ENCODE data around the gene SPECC1.

Gene SPECC1

GRCh38 chr17:20028443-20028842 lies 19.3 kb downstream of the SPECC1 start:
- Histone ChIP-seq H3K9me3 (ENCODE audit: control insufficient read depth, low read length) (no peaks in the 10 kb centered on the region), H2AFZ (ENCODE audit: low read depth, low read length) (no peak overlapping the region), H3K36me3 (ENCODE audit: control insufficient read depth in 1 of 2, insufficient read depth in 2 of 2, low read depth in 1 of 2, low read length in 2 of 2) (no peaks in the 10 kb centered on the region), H3K18ac (ENCODE audit: low read depth in 1 of 2, low read length in 2 of 2) (no peak overlapping the region), H3K14ac (ENCODE audit: low read length in 2 of 2) (no peak overlapping the region), H2BK12ac (ENCODE audit: low read length in 2 of 2) (no peak overlapping the region), H3K4me1 (ENCODE audit: control insufficient read depth, insufficient read depth, low read depth, low read length) (no peaks in the 10 kb centered on the region), H2BK120ac (ENCODE audit: low read depth, low read length) (no peak overlapping the region), H2AK5ac (ENCODE audit: low read length, severe bottlenecking) (no peak overlapping the region), H2BK15ac (ENCODE audit: low read depth, poor library complexity, severe bottlenecking) (no peak overlapping the region), H3K79me1 (replicated peaks; ENCODE audit: low read length, poor library complexity, severe bottlenecking) (no peaks in the 10 kb centered on the region), H3K23ac (ENCODE audit: low read length in 2 of 2) (no peak overlapping the region), H3K4me2 (ENCODE audit: low read length, poor library complexity, severe bottlenecking) (no peak overlapping the region), H2BK5ac (ENCODE audit: low read depth, low read length, poor library complexity, severe bottlenecking) (no peak overlapping the region), H4K8ac (ENCODE audit: low read length) (no peak overlapping the region), H3K27ac (ENCODE audit: low read length, poor library complexity, severe bottlenecking) (no peak overlapping the region), H3K4ac (ENCODE audit: low read depth in 1 of 2, low read length in 2 of 2) (no peak overlapping the region), H3K9ac (ENCODE audit: low read length) (no peak overlapping the region), H3K4me3 (ENCODE audit: insufficient read depth in 1 of 2, low read depth in 1 of 2, low read length in 2 of 2) (no peak overlapping the region), H4K91ac (ENCODE audit: low read length) (no peak overlapping the region), H3K27me3 (ENCODE audit: control insufficient read depth in 1 of 2, insufficient read depth in 1 of 2, low read length in 2 of 2) (peaks cover 0 to 7% of the 10 kb centered on the region in 2 experiments)
- WGBS = 55% methylated on average over 3 of the region's 3 CpGs
- no peak for DNase-seq

GRCh38 chr17:20032636-20033035 lies 23.5 kb downstream of the SPECC1 start:
- no peak overlapping the region for H3K4me3 ChIP-seq (ENCODE audit: insufficient read depth in 1 of 2, low read depth in 1 of 2, low read length in 2 of 2)
- no peaks in the 10 kb centered on the region for H3K27me3 ChIP-seq (ENCODE audit: control insufficient read depth in 1 of 2, insufficient read depth in 1 of 2, low read length in 2 of 2)
- no peak overlapping the region for H3K27ac ChIP-seq (ENCODE audit: low read length, poor library complexity, severe bottlenecking)
- H4K91ac ChIP-seq (ENCODE audit: low read length) = no peak overlapping the region
- no peak overlapping the region for H2BK120ac ChIP-seq (ENCODE audit: low read depth, low read length)
- no peaks in the 10 kb centered on the region for H3K9me3 ChIP-seq (ENCODE audit: control insufficient read depth, low read length)
- H2BK12ac ChIP-seq (ENCODE audit: low read length in 2 of 2) = no peak overlapping the region
- H3K4me1 ChIP-seq (ENCODE audit: control insufficient read depth, insufficient read depth, low read depth, low read length) = no peaks in the 10 kb centered on the region
- H3K36me3 ChIP-seq (ENCODE audit: control insufficient read depth in 1 of 2, insufficient read depth in 2 of 2, low read depth in 1 of 2, low read length in 2 of 2) = no peaks in the 10 kb centered on the region
- H3K4me2 ChIP-seq (ENCODE audit: low read length, poor library complexity, severe bottlenecking) = no peak overlapping the region
- H2AFZ ChIP-seq (ENCODE audit: low read depth, low read length) = no peak overlapping the region
- H3K18ac ChIP-seq (ENCODE audit: low read depth in 1 of 2, low read length in 2 of 2) = no peak overlapping the region
- no peak overlapping the region for H3K23ac ChIP-seq (ENCODE audit: low read length in 2 of 2)
- H2AK5ac ChIP-seq (ENCODE audit: low read length, severe bottlenecking) = no peak overlapping the region
- WGBS = 100% methylated on average over 2 of the region's 7 CpGs
- H4K8ac ChIP-seq (ENCODE audit: low read length) = no peak overlapping the region
- no peak overlapping the region for H3K9ac ChIP-seq (ENCODE audit: low read length)
- no peak overlapping the region for H2BK15ac ChIP-seq (ENCODE audit: low read depth, poor library complexity, severe bottlenecking)
- no peaks in the 10 kb centered on the region for H3K79me1 ChIP-seq (replicated peaks; ENCODE audit: low read length, poor library complexity, severe bottlenecking)
- H3K4ac ChIP-seq (ENCODE audit: low read depth in 1 of 2, low read length in 2 of 2) = no peak overlapping the region
- H3K14ac ChIP-seq (ENCODE audit: low read length in 2 of 2) = no peak overlapping the region
- DNase-seq = no peak
- no peak overlapping the region for H2BK5ac ChIP-seq (ENCODE audit: low read depth, low read length, poor library complexity, severe bottlenecking)

- 67% methylated on average over 2 of the region's 3 CpGs for WGBS
- no peak for DNase-seq
- Histone ChIP-seq H3K9ac (ENCODE audit: low read length) (no peak overlapping the region), H2AFZ (ENCODE audit: low read depth, low read length) (no peak overlapping the region), H3K4me1 (ENCODE audit: control insufficient read depth, insufficient read depth, low read depth, low read length) (no peaks in the 10 kb centered on the region), H3K18ac (ENCODE audit: low read depth in 1 of 2, low read length in 2 of 2) (no peak overlapping the region), H3K9me3 (ENCODE audit: control insufficient read depth, low read length) (no peaks in the 10 kb centered on the region), H3K23ac (ENCODE audit: low read length in 2 of 2) (no peak overlapping the region), H3K4me3 (ENCODE audit: insufficient read depth in 1 of 2, low read depth in 1 of 2, low read length in 2 of 2) (no peak overlapping the region), H3K27me3 (ENCODE audit: control insufficient read depth in 1 of 2, insufficient read depth in 1 of 2, low read length in 2 of 2) (no peaks in the 10 kb centered on the region), H3K4ac (ENCODE audit: low read depth in 1 of 2, low read length in 2 of 2) (no peak overlapping the region), H3K79me1 (replicated peaks; ENCODE audit: low read length, poor library complexity, severe bottlenecking) (no peaks in the 10 kb centered on the region), H4K91ac (ENCODE audit: low read length) (no peak overlapping the region), H2BK5ac (ENCODE audit: low read depth, low read length, poor library complexity, severe bottlenecking) (no peak overlapping the region), H3K36me3 (ENCODE audit: control insufficient read depth in 1 of 2, insufficient read depth in 2 of 2, low read depth in 1 of 2, low read length in 2 of 2) (no peaks in the 10 kb centered on the region), H2BK12ac (ENCODE audit: low read length in 2 of 2) (no peak overlapping the region), H3K27ac (ENCODE audit: low read length, poor library complexity, severe bottlenecking) (no peak overlapping the region), H3K14ac (ENCODE audit: low read length in 2 of 2) (no peak overlapping the region), H2AK5ac (ENCODE audit: low read length, severe bottlenecking) (no peak overlapping the region), H4K8ac (ENCODE audit: low read length) (no peak overlapping the region), H2BK15ac (ENCODE audit: low read depth, poor library complexity, severe bottlenecking) (no peak overlapping the region), H2BK120ac (ENCODE audit: low read depth, low read length) (no peak overlapping the region), H3K4me2 (ENCODE audit: low read length, poor library complexity, severe bottlenecking) (no peak overlapping the region)
These were observed 24.3 kb downstream of the SPECC1 start for GRCh38 chr17:20033415-20033814.

GRCh38 chr17:20035501-20035900 lies 26.3 kb downstream of the SPECC1 start:
- no peaks in the 10 kb centered on the region for H3K9me3 ChIP-seq (ENCODE audit: control insufficient read depth, low read length)
- no peak overlapping the region for H3K4me2 ChIP-seq (ENCODE audit: low read length, poor library complexity, severe bottlenecking)
- no peak overlapping the region for H3K23ac ChIP-seq (ENCODE audit: low read length in 2 of 2)
- H2BK15ac ChIP-seq (ENCODE audit: low read depth, poor library complexity, severe bottlenecking) = no peak overlapping the region
- H3K14ac ChIP-seq (ENCODE audit: low read length in 2 of 2) = no peak overlapping the region
- H2BK5ac ChIP-seq (ENCODE audit: low read depth, low read length, poor library complexity, severe bottlenecking) = no peak overlapping the region
- H2BK12ac ChIP-seq (ENCODE audit: low read length in 2 of 2) = no peak overlapping the region
- H3K4me1 ChIP-seq (ENCODE audit: control insufficient read depth, insufficient read depth, low read depth, low read length) = no peaks in the 10 kb centered on the region
- no peak overlapping the region for H4K91ac ChIP-seq (ENCODE audit: low read length)
- WGBS = 96% methylated on average over 3 of the region's 3 CpGs
- no peak overlapping the region for H3K4ac ChIP-seq (ENCODE audit: low read depth in 1 of 2, low read length in 2 of 2)
- H3K36me3 ChIP-seq (ENCODE audit: control insufficient read depth in 1 of 2, insufficient read depth in 2 of 2, low read depth in 1 of 2, low read length in 2 of 2) = no peaks in the 10 kb centered on the region
- H2AFZ ChIP-seq (ENCODE audit: low read depth, low read length) = no peak overlapping the region
- H3K27ac ChIP-seq (ENCODE audit: low read length, poor library complexity, severe bottlenecking) = no peak overlapping the region
- no peak overlapping the region for H2AK5ac ChIP-seq (ENCODE audit: low read length, severe bottlenecking)
- no peak overlapping the region for H3K9ac ChIP-seq (ENCODE audit: low read length)
- H2BK120ac ChIP-seq (ENCODE audit: low read depth, low read length) = no peak overlapping the region
- H3K27me3 ChIP-seq (ENCODE audit: control insufficient read depth in 1 of 2, insufficient read depth in 1 of 2, low read length in 2 of 2) = no peaks in the 10 kb centered on the region
- no peak overlapping the region for H3K18ac ChIP-seq (ENCODE audit: low read depth in 1 of 2, low read length in 2 of 2)
- DNase-seq = no peak
- H4K8ac ChIP-seq (ENCODE audit: low read length) = no peak overlapping the region
- H3K4me3 ChIP-seq (ENCODE audit: insufficient read depth in 1 of 2, low read depth in 1 of 2, low read length in 2 of 2) = no peak overlapping the region
- H3K79me1 ChIP-seq (replicated peaks; ENCODE audit: low read length, poor library complexity, severe bottlenecking) = no peaks in the 10 kb centered on the region

All from mesenchymal stem cell (in vitro differentiated cells and primary cell).